Stomach (tissue), 9 donors: ENCODE measurements around the gene SH3GLB2. TPM values are rescaled to one million over a fixed set of nuclear protein-coding genes. Genes with fewer than 3 reads are reported as not detected.
"Not testable (repeated sequence)": the region's sequence is repeated elsewhere in the genome, so short reads cannot be mapped to it uniquely, and the experiment has no call there.

Source experiments
- DNase-seq, 2 donors: peaks; one replicate each; pipeline versions ENCODE4 v3.0.0 to v3.0.0-alpha.2; 2013 to 2019
- H3K27ac ChIP-seq, 5 donors: fragments of 200-600 bp in 4 of 5; sonication (generic) in 4 of 5; one replicate each; pipeline ENCODE4 v1.5.1; 2013 to 2019; ENCODE audit warnings: mild to moderate bottlenecking in 1 of 5, moderate library complexity in 1 of 5
- H3K27me3 ChIP-seq, 3 donors: fragments of 200-600 bp; sonication (generic); one replicate each; pipeline ENCODE4 v1.5.1; 2017 to 2019; ENCODE audit warnings: mixed run types in 1 of 3
- H3K36me3 ChIP-seq, 4 donors: fragments of 200-600 bp; sonication (generic); 1 replicate in 3 of 4; 2 replicates in 1 of 4; pipeline ENCODE4 v1.5.1; 2016 to 2019
- H3K4me1 ChIP-seq, 4 donors: fragments of 200-600 bp; sonication (generic); one replicate each; pipeline ENCODE4 v1.5.1; 2016 to 2019
- H3K4me3 ChIP-seq, 4 donors: fragments of 200-600 bp; sonication (generic) in 3 of 4; one replicate each; pipeline ENCODE4 v1.5.1; 2016 to 2019; ENCODE audit warnings: mild to moderate bottlenecking in 1 of 4
- H3K9me3 ChIP-seq, 4 donors: fragments of 200-600 bp; sonication (generic); one replicate each; pipeline ENCODE4 v1.5.1; 2016 to 2019
- CTCF ChIP-seq, 7 experiments: fragments of 450-650 bp in 4 of 7; fragments of 200-600 bp in 3 of 7; sonication (generic) in 3 of 7; IDR thresholded peaks; one replicate each; pipeline ENCODE4 v1.5.1; 2016 to 2019; ENCODE audit warnings: antibody characterized with exemption in 7 of 7, control low read depth in 2 of 7, mild to moderate bottlenecking in 1 of 7
- EP300 ChIP-seq: sonication (generic); formaldehyde crosslinking; IDR thresholded peaks from one replicate; pipeline ENCODE4 v1.6.1; 2017; ENCODE audit warnings: antibody characterized with exemption
- POLR2A ChIP-seq, 4 donors: fragments of 450-650 bp; IDR thresholded peaks; one replicate each; pipeline ENCODE4 v1.6.1; 2016; ENCODE audit warnings: antibody characterized with exemption in 4 of 4, control low read depth in 2 of 4, mild to moderate bottlenecking in 1 of 4, moderate library complexity in 1 of 4
- POLR2AphosphoS5 ChIP-seq, 3 donors: sonication (generic); formaldehyde crosslinking; IDR thresholded peaks; one replicate each; pipeline ENCODE4 v1.6.1; 2016; ENCODE audit warnings: antibody characterized with exemption in 3 of 3
- WGBS, 5 donors: extraction: QIAGEN DNeasy Blood & Tissue Kit in 3 of 5; methylation state at CpG; one replicate each; pipeline versions ENCODE4 v1.1.5 to v1.1.7; 2013 to 2018; 5-methylcytosine and 5-hydroxymethylcytosine counted together
- intact Hi-C: fragments of 100-400 bp; cut with DNase I; formaldehyde crosslinking; loops from one replicate; pipeline ENCODE4 v1.15.1; 2023; ENCODE audit warnings: low total_unique reads
- polyA plus RNA-seq, 3 donors: library from polyadenylated mRNA; stranded (reverse); fragments of 200-250 nt; gene quantifications; one replicate each; pipeline ENCODE4 v1.2.3, GENCODE V29; 2013
- total RNA-seq, 5 donors: library from RNA; depleted of rRNA; stranded (reverse); fragments of >200 nt; gene quantifications; one replicate each; pipeline versions ENCODE4 v1.1.0 to v1.2.3, GENCODE V29; 2014 to 2016
- donor health status: healthy with polysubstance abuse.
- donor health status: Bipolar disorder and iron deficiency.
- donor health status: healthy.

Gene SH3GLB2
- total and polyA plus RNA-seq, 8 donors = 50.5 to 408 (median 110) TPM

GRCh38 chr9:128983536-128983935 lies 44.6 kb downstream of the SH3GLB2 start:
- Histone ChIP-seq H3K9me3 (no peaks in the 10 kb centered on the region), H3K27me3 (no peaks in the 10 kb centered on the region), H3K36me3 (peaks cover 79 to 100% (median 99%) of the 10 kb centered on the region in 4 donors), H3K4me3 (no peak overlapping the region), H3K27ac (no peak overlapping the region), H3K4me1 (peaks cover 0 to 6% (median 0%) of the 10 kb centered on the region in 4 donors)
- intact Hi-C loops = no loop called here
- WGBS, 5 donors = 96 to 97% (median 97%) methylated on average over 8 of the region's 8 CpGs
- TF ChIP-seq POLR2AphosphoS5 (IDR thresholded peaks at IDR 0.05) (no peak), EP300 (no peak)
- DNase-seq = no peak

GRCh38 chr9:128979111-128979510 lies 49.0 kb downstream of the SH3GLB2 start:
- DNase-seq = no peak
- Histone ChIP-seq H3K9me3 (no peaks in the 10 kb centered on the region), H3K4me1 (no peaks in the 10 kb centered on the region), H3K27ac (no peak overlapping the region), H3K27me3 (no peaks in the 10 kb centered on the region), H3K36me3 (peaks cover 69 to 98% (median 96%) of the 10 kb centered on the region in 4 donors), H3K4me3 (no peak overlapping the region)
- TF ChIP-seq CTCF (IDR thresholded peaks at IDR 0.05) (no peak), POLR2A (IDR thresholded peaks at IDR 0.05) (no peak), POLR2AphosphoS5 (IDR thresholded peaks at IDR 0.05) (no peak), EP300 (no peak)
- intact Hi-C loops = no loop called here
- 87 to 96% (median 92%) methylated on average over 3 of the region's 3 CpGs for WGBS, 5 donors

GRCh38 chr9:128972956-128973355 lies 55.2 kb downstream of the SH3GLB2 start:
- intact Hi-C loops = no loop called here
- Histone ChIP-seq H3K9me3 (no peaks in the 10 kb centered on the region), H3K4me1 (no peaks in the 10 kb centered on the region), H3K4me3 (no peak overlapping the region), H3K27ac (no peak overlapping the region), H3K27me3 (no peaks in the 10 kb centered on the region), H3K36me3 (peaks cover 62 to 100% (median 99%) of the 10 kb centered on the region in 4 donors)
- no peak for TF ChIP-seq EP300
- no peak for TF ChIP-seq POLR2A (IDR thresholded peaks at IDR 0.05)
- TF ChIP-seq POLR2AphosphoS5 (IDR thresholded peaks at IDR 0.05) = no peak
- TF ChIP-seq CTCF (IDR thresholded peaks at IDR 0.05) = no peak
- 72 to 85% (median 75%) methylated on average over 4 of the region's 4 CpGs for WGBS, 5 donors
- DNase-seq = peak in 1 of 2 donors; percentile 3

- Histone ChIP-seq H3K27ac (no peak overlapping the region), H3K27me3 (no peaks in the 10 kb centered on the region), H3K36me3 (peaks cover 47 to 96% (median 86%) of the 10 kb centered on the region in 4 donors), H3K4me3 (no peak overlapping the region), H3K9me3 (no peaks in the 10 kb centered on the region), H3K4me1 (no peaks in the 10 kb centered on the region)
- peak in 1 of 2 donors; percentile 7 for DNase-seq
- 92 to 99% (median 95%) methylated on average over 5 of the region's 5 CpGs for WGBS, 5 donors
- intact Hi-C loops = loop anchor here (10.0 kb wide), 1 partner anchor 355 kb away; no protein-coding TSS in a partner anchor
- TF ChIP-seq CTCF (IDR thresholded peaks at IDR 0.05) (no peak), POLR2A (IDR thresholded peaks at IDR 0.05) (no peak), POLR2AphosphoS5 (IDR thresholded peaks at IDR 0.05) (no peak), EP300 (no peak)
Observed at GRCh38 chr9:128969491-128969890, 58.6 kb downstream of the SH3GLB2 start.

- peak in 1 of 2 donors; percentile 9 for DNase-seq
- not testable (repeated sequence) for H3K4me3 ChIP-seq, H3K27ac ChIP-seq, H3K9me3 ChIP-seq, H3K4me1 ChIP-seq, H3K27me3 ChIP-seq
- intact Hi-C loops = loop anchor here (10.0 kb wide), 1 partner anchor 347 kb away; no protein-coding TSS in a partner anchor
- H3K36me3 ChIP-seq = peaks cover 34 to 98% (median 91%) of the 10 kb centered on the region in 4 donors
- 93 to 98% (median 97%) methylated on average over 9 of the region's 9 CpGs for whole genome bisulfite sequencing, 5 donors
Observed at GRCh38 chr9:128961403-128961802, 66.7 kb downstream of the SH3GLB2 start.

Other genes starting within 250 kb of the SH3GLB2 start
- gene TBC1D13, start 241.1 kb downstream of the SH3GLB2 start, total RNA-seq = 10 to 100 TPM in 3 of 5 donors, 1 to 10 TPM in 2; 5.8 to 50.6 (median 11.4) TPM
- 10 to 100 TPM; 11.3 to 13.9 (median 11.6) TPM for gene TBC1D13, start 241.1 kb downstream of the SH3GLB2 start, polyA plus RNA-seq
- 100 to 1,000 TPM in 1 of 5 donors, 10 to 100 TPM in 2, 1 to 10 TPM in 2; 5.0 to 186 (median 38.5) TPM for gene ENDOG, start 209.8 kb downstream of the SH3GLB2 start, total RNA-seq
- 10 to 100 TPM; 22.9 to 32.5 (median 30.4) TPM for gene ENDOG, start 209.8 kb downstream of the SH3GLB2 start, polyA plus RNA-seq
- gene SPOUT1, start 198.5 kb downstream of the SH3GLB2 start, total RNA-seq = 100 to 1,000 TPM in 1 of 5 donors, 10 to 100 TPM in 4; 11.1 to 104 (median 14.2) TPM
- gene SPOUT1, start 198.5 kb downstream of the SH3GLB2 start, polyA plus RNA-seq = 10 to 100 TPM; 13.4 to 31.3 (median 29.4) TPM
- 10 to 100 TPM in 2 of 5 donors, 1 to 10 TPM in 2, under 1 TPM in 1; 0.58 to 25.7 (median 6.1) TPM for gene KYAT1, start 146.4 kb downstream of the SH3GLB2 start, total RNA-seq
- gene KYAT1, start 146.4 kb downstream of the SH3GLB2 start, polyA plus RNA-seq = 1 to 10 TPM; 4.8 to 7.5 (median 5.3) TPM
- 10 to 100 TPM; 14.7 to 63.7 (median 25.1) TPM for gene LRRC8A, start 146.2 kb downstream of the SH3GLB2 start, total RNA-seq
- gene LRRC8A, start 146.2 kb downstream of the SH3GLB2 start, polyA plus RNA-seq = 10 to 100 TPM; 11.2 to 22.7 (median 13.6) TPM
- 10 to 100 TPM in 4 of 5 donors, 1 to 10 TPM in 1; 1.4 to 37.3 (median 13.8) TPM for gene PHYHD1, start 107.3 kb downstream of the SH3GLB2 start, total RNA-seq
- gene PHYHD1, start 107.3 kb downstream of the SH3GLB2 start, polyA plus RNA-seq = 10 to 100 TPM; 43.9 to 55.8 (median 49.1) TPM
- gene DOLK, start 80.7 kb downstream of the SH3GLB2 start, total RNA-seq = 10 to 100 TPM in 1 of 5 donors, 1 to 10 TPM in 3, under 1 TPM in 1; 0.58 to 17.1 (median 9.4) TPM
- gene DOLK, start 80.7 kb downstream of the SH3GLB2 start, polyA plus RNA-seq = 1 to 10 TPM; 3.2 to 8.1 (median 6.2) TPM
- gene NUP188, start 80.6 kb downstream of the SH3GLB2 start, total RNA-seq = 10 to 100 TPM; 26.3 to 79.9 (median 51.0) TPM
- gene NUP188, start 80.6 kb downstream of the SH3GLB2 start, polyA plus RNA-seq = 10 to 100 TPM in 1 of 3 donors, 1 to 10 TPM in 2; 4.4 to 10.1 (median 9.9) TPM
- gene MIGA2, start 8.3 kb upstream of the SH3GLB2 start, total RNA-seq = 100 to 1,000 TPM in 1 of 5 donors, 10 to 100 TPM in 4; 34.5 to 175 (median 49.0) TPM
- 10 to 100 TPM in 2 of 3 donors, 1 to 10 TPM in 1; 9.0 to 28.2 (median 10.4) TPM for gene MIGA2, start 8.3 kb upstream of the SH3GLB2 start, polyA plus RNA-seq
- gene DOLPP1, start 52.8 kb upstream of the SH3GLB2 start, total RNA-seq = 10 to 100 TPM in 4 of 5 donors, 1 to 10 TPM in 1; 5.5 to 84.0 (median 17.4) TPM
- gene DOLPP1, start 52.8 kb upstream of the SH3GLB2 start, polyA plus RNA-seq = 10 to 100 TPM in 1 of 3 donors, 1 to 10 TPM in 2; 3.4 to 11.4 (median 8.3) TPM
- 10 to 100 TPM; 13.0 to 92.2 (median 49.6) TPM for gene CRAT, start 82.5 kb upstream of the SH3GLB2 start, total RNA-seq
- 10 to 100 TPM; 25.8 to 28.5 (median 28.1) TPM for gene CRAT, start 82.5 kb upstream of the SH3GLB2 start, polyA plus RNA-seq
- gene PTPA, start 83.1 kb upstream of the SH3GLB2 start, total RNA-seq = 100 to 1,000 TPM in 1 of 5 donors, 10 to 100 TPM in 4; 12.3 to 118 (median 48.8) TPM
- 100 to 1,000 TPM in 1 of 3 donors, 10 to 100 TPM in 2; 69.2 to 111 (median 77.9) TPM for gene PTPA, start 83.1 kb upstream of the SH3GLB2 start, polyA plus RNA-seq
- gene IER5L, start 149.9 kb upstream of the SH3GLB2 start, total RNA-seq = 10 to 100 TPM in 1 of 5 donors, 1 to 10 TPM in 4; 2.6 to 30.4 (median 4.5) TPM
- 10 to 100 TPM in 2 of 3 donors, 1 to 10 TPM in 1; 7.2 to 25.1 (median 17.0) TPM for gene IER5L, start 149.9 kb upstream of the SH3GLB2 start, polyA plus RNA-seq